GM19468 (cell line): ENCODE measurements around the gene SMIM12.

Experiments used
- ATAC-seq: cut with Tn5 transposase; IDR thresholded peaks from one replicate; pipeline ENCODE4 v1.9.1; 2021; ENCODE audit warnings: mild to moderate bottlenecking, moderate library complexity, moderate number of reproducible peaks; ENCODE audit not compliant: unreplicated experiment; ENCODE audit errors: extremely low read depth

The SMIM12 gene

GRCh38 chr1:34876406-34876805 is 16.9 kb upstream of the SMIM12 start:
- ATAC-seq, result no peak

- no peak for ATAC-seq
Observed at GRCh38 chr1:34874296-34874952, 14.9 kb upstream of the SMIM12 start.

- no peak for ATAC-seq
Observed at GRCh38 chr1:34872133-34872503, 12.6 kb upstream of the SMIM12 start.

DNA sequence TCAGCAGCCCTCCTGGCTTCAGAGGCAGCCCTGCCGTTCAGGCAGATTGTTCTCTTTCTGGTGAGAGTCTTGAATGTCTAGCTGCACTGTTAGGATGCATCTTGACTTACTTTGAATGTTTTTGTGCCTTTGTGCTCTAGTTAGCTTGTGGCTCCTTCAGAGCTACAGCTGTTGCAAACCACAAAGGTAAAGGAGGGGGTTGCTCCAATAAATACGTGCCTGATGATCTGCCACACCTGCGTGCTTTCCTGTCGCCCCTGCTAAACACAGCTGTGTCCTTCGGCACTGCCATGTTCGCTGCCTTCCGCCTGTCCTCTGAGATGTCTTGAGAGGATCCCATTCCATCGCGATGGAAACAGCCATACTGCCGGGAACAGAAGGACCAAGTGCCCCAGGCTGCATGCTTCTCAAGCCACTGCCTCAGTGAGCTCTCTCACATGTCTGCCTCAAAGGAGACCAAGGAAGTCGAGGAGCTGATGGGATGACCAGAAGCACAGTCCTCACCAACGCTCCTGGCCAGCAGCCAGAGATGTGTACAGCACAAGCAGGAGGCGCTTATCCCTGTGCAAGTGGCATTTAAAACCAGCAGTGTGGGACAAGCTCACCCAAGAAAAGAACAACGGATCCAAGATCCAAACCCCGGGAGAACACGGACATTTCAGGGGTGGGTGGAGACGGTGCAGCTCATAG is 12.0 kb upstream of the SMIM12 start:
- ATAC-seq, result no peak

DNA sequence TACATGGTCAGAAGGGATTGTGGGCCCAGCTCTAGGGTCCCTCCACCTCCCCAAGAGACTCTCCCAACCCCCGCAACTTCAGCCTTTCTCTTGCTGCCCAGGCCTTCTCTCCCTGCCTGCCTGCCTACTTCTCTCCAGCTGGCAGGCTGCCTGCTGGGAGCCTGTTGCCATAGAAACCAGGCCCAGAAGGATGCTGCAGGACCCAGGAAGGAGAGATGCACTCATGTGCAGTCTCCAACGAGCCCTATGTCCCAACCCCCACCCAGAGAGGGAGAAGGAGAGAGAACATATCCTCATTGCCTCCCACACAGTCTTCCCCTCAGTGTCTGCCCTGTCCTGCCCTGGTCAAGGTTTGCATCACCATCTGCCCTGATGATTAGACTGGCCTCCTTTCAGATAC is 10.8 kb upstream of the SMIM12 start:
- no peak for ATAC-seq

GRCh38 chr1:34869760-34870159 is 10.2 kb upstream of the SMIM12 start:
- no peak for ATAC-seq

- ATAC-seq, result no peak
Observed at GRCh38 chr1:34868230-34869049, 8.9 kb upstream of the SMIM12 start.

DNA sequence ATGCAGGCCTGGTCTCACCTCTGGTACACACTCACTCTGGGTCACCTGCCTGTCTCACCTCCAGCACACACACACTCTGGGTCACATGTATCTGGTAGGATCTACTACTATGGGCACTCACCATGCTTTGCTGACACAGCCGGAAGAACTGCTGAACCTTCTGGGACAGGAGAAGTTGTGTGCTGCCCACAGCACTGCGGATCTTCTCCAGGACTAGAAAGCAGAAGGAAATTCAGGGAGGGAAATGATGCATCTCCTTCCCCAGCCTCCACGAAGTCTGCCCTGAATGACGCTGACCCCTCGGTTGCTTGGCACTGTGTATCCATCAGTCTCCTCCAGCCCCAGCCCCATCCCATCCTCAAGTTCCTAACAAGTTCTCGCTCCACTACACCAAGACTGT is 7.9 kb upstream of the SMIM12 start:
- ATAC-seq, result no peak

GRCh38 chr1:34866762-34867109 is 7.2 kb upstream of the SMIM12 start:
- ATAC-seq, result no peak

GRCh38 chr1:34865981-34866761 is 6.6 kb upstream of the SMIM12 start:
- ATAC-seq, result no peak

- no peak for ATAC-seq
Observed at GRCh38 chr1:34865573-34865972, 6.0 kb upstream of the SMIM12 start.

- ATAC-seq, result no peak
Observed at GRCh38 chr1:34864759-34865158, 5.2 kb upstream of the SMIM12 start.

GRCh38 chr1:34863501-34863900 is 4.0 kb upstream of the SMIM12 start:
- no peak for ATAC-seq

DNA sequence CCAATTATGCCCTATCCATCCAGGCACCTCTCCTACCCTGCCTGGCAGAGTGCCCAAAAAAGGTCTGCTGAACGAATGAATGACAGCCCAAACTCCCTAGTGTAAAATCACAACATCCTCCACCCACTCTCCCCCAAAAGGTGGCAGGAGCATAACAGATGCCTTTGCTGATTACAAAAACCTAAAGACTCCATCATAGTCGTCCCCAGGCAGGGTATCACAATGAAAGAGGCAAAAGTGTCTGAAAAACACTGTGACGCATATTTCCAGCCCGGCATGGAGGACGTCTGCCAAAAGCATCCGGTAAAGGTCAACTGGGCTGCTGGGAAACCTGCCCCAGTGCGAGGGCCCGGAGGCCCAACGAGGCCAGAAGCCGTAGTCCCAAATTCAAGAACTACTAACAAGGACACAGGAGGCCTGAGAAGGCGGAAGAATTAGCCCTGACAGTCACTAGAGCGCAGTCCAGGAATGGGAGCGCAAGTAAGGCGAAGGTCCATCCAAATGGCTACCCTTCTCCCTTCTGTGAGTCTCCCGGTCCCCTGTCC is 576 bp downstream of the SMIM12 start:
- no peak for ATAC-seq

DNA sequence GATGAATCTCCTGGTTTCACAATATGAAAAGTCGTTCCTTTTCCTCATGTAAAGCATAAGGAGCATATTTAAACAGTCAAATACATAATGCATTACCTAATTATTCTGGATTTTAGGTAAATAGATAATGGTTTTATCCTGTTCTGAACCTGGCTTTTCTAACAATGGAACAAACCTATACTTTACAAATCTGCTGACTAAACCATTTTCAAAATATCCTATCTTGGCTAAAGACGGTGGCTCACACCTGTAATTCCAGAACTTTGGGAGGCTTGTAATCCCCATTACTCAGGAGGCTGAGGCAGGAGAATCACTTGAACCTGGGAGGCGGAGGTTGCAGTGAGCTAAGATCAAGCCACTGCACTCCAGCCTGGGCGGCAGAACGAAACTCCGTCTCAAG is 2.9 kb downstream of the SMIM12 start:
- no peak for ATAC-seq

DNA sequence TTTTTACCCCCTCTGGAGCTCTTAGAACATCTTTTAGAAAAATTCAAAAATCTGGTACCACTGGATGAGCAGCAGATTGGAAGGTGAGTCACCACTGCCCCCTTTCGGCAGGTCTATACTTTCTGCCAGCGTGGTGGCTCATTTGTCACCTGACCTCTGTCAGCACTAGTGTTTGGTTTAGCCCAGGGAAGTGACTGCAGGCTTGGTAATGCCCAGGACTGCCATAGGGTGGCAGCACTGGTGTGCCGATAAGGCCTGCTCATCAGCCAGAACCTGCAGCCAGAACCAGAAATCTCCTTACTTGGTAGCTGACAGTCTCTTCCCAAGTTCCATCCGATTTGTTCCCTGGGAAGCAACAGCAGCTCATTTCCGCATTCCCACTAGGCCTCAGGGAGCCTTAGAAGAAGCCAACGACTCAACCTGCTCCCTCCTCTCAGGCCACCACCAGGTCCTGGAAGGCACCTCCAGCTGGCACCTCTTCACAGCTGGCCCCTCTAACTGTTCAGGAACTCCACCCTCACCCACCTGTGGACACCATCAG is 6.8 kb downstream of the SMIM12 start:
- peak; percentile 71 for ATAC-seq

DNA sequence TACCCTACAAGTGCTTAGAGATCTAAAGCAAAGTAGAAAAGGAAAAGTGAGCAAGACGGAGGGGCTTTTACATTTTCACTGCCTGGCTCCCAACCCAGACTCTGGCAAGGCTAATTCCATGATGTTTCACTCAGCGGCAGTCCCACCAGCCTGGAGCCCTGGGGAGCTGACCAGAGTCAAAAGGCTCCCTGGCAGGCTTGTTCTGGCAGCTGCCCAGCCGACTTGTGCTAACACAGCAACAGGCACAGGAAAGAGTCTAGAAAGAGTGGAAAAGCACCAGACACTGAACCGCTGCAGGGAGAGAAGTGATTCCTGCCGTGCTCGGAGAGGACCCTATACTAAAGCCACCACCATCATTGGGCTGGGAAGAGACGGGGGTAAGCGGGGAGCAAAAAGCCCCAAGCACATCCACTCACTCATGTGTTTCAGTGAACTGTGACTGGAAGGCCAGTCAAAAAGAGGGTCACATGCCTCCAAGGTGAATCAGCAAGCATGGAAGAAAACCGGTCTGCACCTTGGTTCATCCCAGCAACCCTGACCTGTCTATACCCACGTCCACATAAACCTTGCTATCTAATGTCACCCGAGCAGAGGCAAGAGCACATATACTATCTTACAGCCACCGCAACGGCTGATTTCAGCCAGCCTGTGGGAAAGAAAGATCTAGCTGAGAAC is 8.0 kb downstream of the SMIM12 start:
- ATAC-seq, result no peak

DNA sequence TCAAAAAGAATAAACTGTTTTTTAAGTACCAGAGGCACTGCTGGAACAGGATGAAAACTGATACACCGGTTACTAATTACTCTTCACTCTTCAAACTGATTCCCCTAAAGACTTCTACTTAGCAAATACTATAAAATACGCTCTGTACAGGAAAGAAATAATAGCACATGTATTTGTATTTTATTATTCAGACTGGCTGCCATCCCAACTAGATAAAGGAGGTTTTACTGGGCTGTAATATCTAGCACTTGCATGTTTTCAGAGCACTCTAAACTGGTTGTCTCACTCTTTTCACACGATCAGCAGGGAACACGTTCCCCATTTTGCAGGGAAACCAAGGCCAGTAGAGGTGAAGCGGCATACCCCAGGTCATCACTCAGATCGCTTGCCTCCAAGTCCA is 9.2 kb downstream of the SMIM12 start:
- no peak for ATAC-seq

DNA sequence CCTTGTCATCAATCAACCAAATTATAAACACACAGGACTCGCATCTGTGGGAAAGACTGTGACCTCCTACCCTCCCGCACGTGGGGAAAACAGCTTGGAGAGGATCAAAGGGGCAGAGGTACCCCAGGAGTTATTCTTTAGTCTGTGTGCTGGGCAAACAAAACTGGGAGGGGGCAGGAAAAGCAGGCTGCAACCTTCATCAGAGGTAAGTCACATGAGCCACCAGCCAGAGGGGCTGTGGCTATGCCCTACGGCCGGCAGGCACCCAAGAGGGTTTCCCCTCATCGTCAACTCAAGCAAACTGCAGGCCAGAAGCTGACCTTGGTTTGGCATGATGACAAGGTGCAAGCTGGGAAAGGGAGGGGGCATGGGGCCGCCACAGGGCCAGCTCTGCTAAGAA is 12.5 kb downstream of the SMIM12 start:
- no peak for ATAC-seq

- no peak for ATAC-seq
Observed at GRCh38 chr1:34846265-34846664, 13.3 kb downstream of the SMIM12 start.
